ENCODE measurements around the gene CYP2D6. TPM values are rescaled to one million over a fixed set of nuclear protein-coding genes. Genes with fewer than 3 reads are reported as not detected.

Gene CYP2D6
- total and polyA plus RNA-seq, 2 of the 13 experiments (the other 11 are each of a cell fraction or from before 2014, with no cell fraction given): 1.0 to 3.7 TPM

- TF ChIP-seq MAFG (CRISPR knock-in tag; IDR thresholded peaks at IDR 0.05) (no peak), GATA4 (IDR thresholded peaks at IDR 0.05; ENCODE audit: borderline replicate concordance, low read depth) (peak; percentile 62; the same call in 1 of the 2 replicates), ARNT2 (CRISPR knock-in tag; IDR thresholded peaks at IDR 0.05; ENCODE audit: low read depth) (no peak; the same call in none of the 2 replicates), JUND (CRISPR knock-in tag; IDR thresholded peaks at IDR 0.05) (peak; percentile 7; the same call in 1 of the 2 replicates), SOX5 (CRISPR knock-in tag; IDR thresholded peaks at IDR 0.05; ENCODE audit: borderline replicate concordance) (peak; percentile 47), PLRG1 (conservative IDR thresholded peaks at IDR 0.05) (no peak), SRSF9 (IDR thresholded peaks at IDR 0.05; ENCODE audit: borderline replicate concordance, insufficient read depth, low read depth, low read length, poor library complexity, severe bottlenecking) (no peak), NR1H2 (CRISPR knock-in tag; IDR thresholded peaks at IDR 0.05; ENCODE audit: borderline replicate concordance, low read depth) (no peak), ZBTB10 (CRISPR knock-in tag; IDR thresholded peaks at IDR 0.05; ENCODE audit: borderline replicate concordance) (peak; percentile 43; the same call in 1 of the 2 replicates), KAT2B (IDR thresholded peaks at IDR 0.05; ENCODE audit: borderline replicate concordance, low read depth, low read length) (no peak)
- TF ChIP-seq, protein P1, sequence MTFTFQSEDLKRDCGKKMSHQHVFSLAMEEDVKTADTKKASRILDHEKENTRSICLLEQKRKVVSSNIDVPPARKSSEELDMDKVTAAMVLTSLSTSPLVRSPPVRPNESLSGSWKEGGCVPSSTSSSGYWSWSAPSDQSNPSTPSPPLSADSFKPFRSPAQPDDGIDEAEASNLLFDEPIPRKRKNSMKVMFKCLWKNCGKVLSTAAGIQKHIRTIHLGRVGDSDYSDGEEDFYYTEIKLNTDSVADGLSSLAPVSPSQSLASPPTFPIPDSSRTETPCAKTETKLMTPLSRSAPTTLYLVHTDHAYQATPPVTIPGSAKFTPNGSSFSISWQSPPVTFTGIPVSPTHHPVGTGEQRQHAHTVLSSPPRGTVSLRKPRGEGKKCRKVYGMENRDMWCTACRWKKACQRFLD (CRISPR knock-in tag; IDR thresholded peaks at IDR 0.05; ENCODE audit: borderline replicate concordance): peak; percentile 89
- TF ChIP-seq, protein P2, sequence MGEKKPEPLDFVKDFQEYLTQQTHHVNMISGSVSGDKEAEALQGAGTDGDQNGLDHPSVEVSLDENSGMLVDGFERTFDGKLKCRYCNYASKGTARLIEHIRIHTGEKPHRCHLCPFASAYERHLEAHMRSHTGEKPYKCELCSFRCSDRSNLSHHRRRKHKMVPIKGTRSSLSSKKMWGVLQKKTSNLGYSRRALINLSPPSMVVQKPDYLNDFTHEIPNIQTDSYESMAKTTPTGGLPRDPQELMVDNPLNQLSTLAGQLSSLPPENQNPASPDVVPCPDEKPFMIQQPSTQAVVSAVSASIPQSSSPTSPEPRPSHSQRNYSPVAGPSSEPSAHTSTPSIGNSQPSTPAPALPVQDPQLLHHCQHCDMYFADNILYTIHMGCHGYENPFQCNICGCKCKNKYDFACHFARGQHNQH (CRISPR knock-in tag; IDR thresholded peaks at IDR 0.05): 0 out of 2 replicates have a peak, but pooled peaks have one; percentile 69
- TF ChIP-seq, protein P3, sequence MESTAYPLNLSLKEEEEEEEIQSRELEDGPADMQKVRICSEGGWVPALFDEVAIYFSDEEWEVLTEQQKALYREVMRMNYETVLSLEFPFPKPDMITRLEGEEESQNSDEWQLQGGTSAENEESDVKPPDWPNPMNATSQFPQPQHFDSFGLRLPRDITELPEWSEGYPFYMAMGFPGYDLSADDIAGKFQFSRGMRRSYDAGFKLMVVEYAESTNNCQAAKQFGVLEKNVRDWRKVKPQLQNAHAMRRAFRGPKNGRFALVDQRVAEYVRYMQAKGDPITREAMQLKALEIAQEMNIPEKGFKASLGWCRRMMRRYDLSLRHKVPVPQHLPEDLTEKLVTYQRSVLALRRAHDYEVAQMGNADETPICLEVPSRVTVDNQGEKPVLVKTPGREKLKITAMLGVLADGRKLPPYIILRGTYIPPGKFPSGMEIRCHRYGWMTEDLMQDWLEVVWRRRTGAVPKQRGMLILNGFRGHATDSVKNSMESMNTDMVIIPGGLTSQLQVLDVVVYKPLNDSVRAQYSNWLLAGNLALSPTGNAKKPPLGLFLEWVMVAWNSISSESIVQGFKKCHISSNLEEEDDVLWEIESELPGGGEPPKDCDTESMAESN (CRISPR knock-in tag; conservative IDR thresholded peaks at IDR 0.05): peak; percentile 60
- TF ChIP-seq, protein P4, sequence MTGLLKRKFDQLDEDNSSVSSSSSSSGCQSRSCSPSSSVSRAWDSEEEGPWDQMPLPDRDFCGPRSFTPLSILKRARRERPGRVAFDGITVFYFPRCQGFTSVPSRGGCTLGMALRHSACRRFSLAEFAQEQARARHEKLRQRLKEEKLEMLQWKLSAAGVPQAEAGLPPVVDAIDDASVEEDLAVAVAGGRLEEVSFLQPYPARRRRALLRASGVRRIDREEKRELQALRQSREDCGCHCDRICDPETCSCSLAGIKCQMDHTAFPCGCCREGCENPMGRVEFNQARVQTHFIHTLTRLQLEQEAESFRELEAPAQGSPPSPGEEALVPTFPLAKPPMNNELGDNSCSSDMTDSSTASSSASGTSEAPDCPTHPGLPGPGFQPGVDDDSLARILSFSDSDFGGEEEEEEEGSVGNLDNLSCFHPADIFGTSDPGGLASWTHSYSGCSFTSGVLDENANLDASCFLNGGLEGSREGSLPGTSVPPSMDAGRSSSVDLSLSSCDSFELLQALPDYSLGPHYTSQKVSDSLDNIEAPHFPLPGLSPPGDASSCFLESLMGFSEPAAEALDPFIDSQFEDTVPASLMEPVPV (CRISPR knock-in tag; IDR thresholded peaks at IDR 0.05): no peak
- TF ChIP-seq, protein P5, sequence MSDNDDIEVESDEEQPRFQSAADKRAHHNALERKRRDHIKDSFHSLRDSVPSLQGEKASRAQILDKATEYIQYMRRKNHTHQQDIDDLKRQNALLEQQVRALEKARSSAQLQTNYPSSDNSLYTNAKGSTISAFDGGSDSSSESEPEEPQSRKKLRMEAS (IDR thresholded peaks at IDR 0.05): peak; percentile 80
- TF ChIP-seq, protein P6, sequence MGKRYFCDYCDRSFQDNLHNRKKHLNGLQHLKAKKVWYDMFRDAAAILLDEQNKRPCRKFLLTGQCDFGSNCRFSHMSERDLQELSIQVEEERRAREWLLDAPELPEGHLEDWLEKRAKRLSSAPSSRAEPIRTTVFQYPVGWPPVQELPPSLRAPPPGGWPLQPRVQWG (CRISPR knock-in tag; IDR thresholded peaks at IDR 0.05; ENCODE audit: borderline replicate concordance, low read depth): no peak
Measured at GRCh38 chr22:42090596-42091454, 39.8 kb downstream of the CYP2D6 start, which contains the start of gene NDUFA6 (continued).

Data from HepG2 (cell line).